Activated naive CD4-positive, alpha-beta T cell treated with anti-CD3 and anti-CD28 coated beads, Interleukin-2, amount 10 ng/mL, durations not matched to agents 5 hours and 36 hours (primary cell): ENCODE results near the gene ANXA7. TPM values are rescaled to one million over a fixed set of nuclear protein-coding genes. Genes with fewer than 3 reads are reported as not detected.

Experiments used
- total RNA-seq, 2 experiments: library from RNA; stranded (reverse); gene quantifications; one replicate each; pipeline ENCODE4 v1.2.3, GENCODE V29; 2021

The ANXA7 gene
- 10 to 100 TPM; 82.9 to 84.8 TPM for total RNA-seq

GRCh38 chr10:73413528-73414229 is at the start of gene ANXA7:
ANXA7 (minus strand) TSS chr10:73414058; CDS start chr10:73400856, 13,202 bp downstream.

DNA sequence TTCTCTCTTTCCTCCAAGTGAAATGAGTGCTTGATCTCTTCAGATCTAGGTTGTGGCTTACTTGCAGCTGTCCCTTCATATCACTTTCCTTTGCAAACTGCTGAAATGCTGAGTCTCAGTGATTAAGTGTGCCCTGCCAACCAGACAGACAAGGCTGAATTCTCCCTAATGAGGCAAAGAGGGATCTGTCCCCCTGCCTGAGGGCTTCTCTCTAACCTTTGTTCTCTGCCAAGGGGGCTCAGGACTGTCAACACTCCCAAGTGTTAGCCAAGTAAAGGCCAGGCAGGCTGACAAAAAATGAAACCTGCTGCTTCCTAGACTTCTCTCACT is 19.6 kb upstream of the ANXA7 start, which contains the start of gene MSS51:
Gene MSS51 (minus strand): TSS at position 24 of the 330 bp plus-strand sequence. CDS start 5,277 bp downstream, outside the sequence.

DNA sequence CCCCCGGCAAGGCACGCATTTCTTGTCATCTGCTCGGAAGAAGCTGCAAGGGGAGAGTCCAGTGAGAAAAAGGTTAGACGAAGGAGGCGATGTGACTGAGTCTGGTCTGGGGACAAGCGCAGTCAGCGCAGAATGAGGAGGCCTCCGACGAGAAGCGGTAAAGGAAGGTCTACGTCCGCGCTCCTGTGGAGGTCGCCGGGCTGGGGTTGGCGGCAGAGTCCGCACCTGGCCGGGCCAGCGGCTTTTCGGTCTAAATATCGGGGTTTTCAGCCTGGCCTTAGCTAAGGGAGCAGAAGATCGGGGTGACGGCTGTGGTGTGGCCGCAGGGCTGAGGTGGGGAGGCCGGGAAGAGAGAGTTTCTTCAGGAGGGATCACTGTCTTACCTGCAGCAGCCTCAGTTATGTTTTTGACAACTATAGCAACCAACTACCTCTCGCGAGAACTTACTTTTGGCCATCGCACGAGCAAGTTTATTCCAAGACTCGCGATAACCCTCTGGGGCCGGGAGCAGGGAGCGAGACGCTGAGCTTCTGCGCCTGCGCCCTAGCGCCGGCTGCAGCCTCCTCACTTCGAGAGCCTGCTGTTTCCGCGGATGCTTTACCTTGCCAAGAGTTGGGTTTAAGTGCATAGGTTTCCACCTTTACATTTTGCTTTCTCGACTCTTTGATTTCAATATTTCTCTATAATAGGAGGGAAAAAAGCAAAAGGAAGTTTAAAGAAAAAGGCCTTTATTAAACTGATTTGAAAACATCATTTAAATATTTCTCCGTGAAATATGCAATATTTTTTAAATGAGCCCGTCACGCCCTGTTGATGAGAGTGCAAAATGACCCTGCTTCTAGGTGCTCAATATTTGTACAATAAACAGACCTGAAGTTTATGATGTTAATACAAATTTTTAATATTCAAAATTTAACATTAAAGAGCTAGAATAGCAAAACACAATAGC is 55.3 kb downstream of the ANXA7 start, which contains the start of gene CFAP70:
Gene CFAP70 (minus strand): TSS at position 534 of the 949 bp plus-strand sequence. CDS start 4,068 bp downstream, outside the sequence.

Other genes with a start within 250 kb of the ANXA7 start
- gene ECD, start 246.1 kb downstream of the ANXA7 start, total RNA-seq = 10 to 100 TPM; 27.0 to 30.1 TPM
- 10 to 100 TPM; 16.3 to 18.8 TPM for gene FAM149B1, start 245.9 kb downstream of the ANXA7 start, total RNA-seq
- 10 to 100 TPM; 42.7 to 43.8 TPM for gene DNAJC9, start 166.8 kb downstream of the ANXA7 start, total RNA-seq
- 10 to 100 TPM; 73.2 to 74.2 TPM for gene MRPS16, start 161.4 kb downstream of the ANXA7 start, total RNA-seq
- under 1 TPM; 0.71 to 0.72 TPM for gene CFAP70, start 55.2 kb downstream of the ANXA7 start, total RNA-seq
- 1 to 10 TPM; 2.9 TPM for gene MSS51, start 19.5 kb upstream of the ANXA7 start, total RNA-seq
- 10 to 100 TPM; 40.6 to 43.2 TPM for gene PPP3CB, start 82.0 kb upstream of the ANXA7 start, total RNA-seq
- 1 to 10 TPM; 1.9 to 3.3 TPM for gene USP54, start 177.3 kb upstream of the ANXA7 start, total RNA-seq
- gene MYOZ1, start 227.4 kb upstream of the ANXA7 start, total RNA-seq = not detected
- gene SYNPO2L, start 242.0 kb upstream of the ANXA7 start, total RNA-seq = not detected